NCI-H146 (cell line): ENCODE measurements around the gene TRIM34.
"Not testable (repeated sequence)": the region's sequence is repeated elsewhere in the genome, so short reads cannot be mapped to it uniquely, and the experiment has no call there.

Source experiments
- DNase-seq: peaks from one replicate; lab custom pipeline; 2025; lab: John Stamatoyannopoulos, UW

TRIM34 gene

GRCh38 chr11:5624489-5625279 lies at the start of gene TRIM34:
TSS of gene TRIM34 (plus strand) at chr11:5625001. CDS start at chr11:5632332, 7,331 bp downstream.
- no peak for DNase-seq

- DNase-seq = no peak
Measured at GRCh38 chr11:5575152-5575551, 49.6 kb upstream of the TRIM34 start.

- DNase-seq = no peak
Measured at GRCh38 chr11:5577101-5577500, 47.7 kb upstream of the TRIM34 start.

- no peak for DNase-seq
Measured at GRCh38 chr11:5580577-5580976, 44.2 kb upstream of the TRIM34 start, which contains the start of gene OR52B6. TSS of gene OR52B6 (plus strand) at chr11:5580877. CDS start at chr11:5580877, 0 bp downstream.

GRCh38 chr11:5581014-5581413 lies 43.8 kb upstream of the TRIM34 start:
- no peak for DNase-seq

- not testable (repeated sequence) for DNase-seq
Measured at GRCh38 chr11:5584458-5584857, 40.3 kb upstream of the TRIM34 start.

- DNase-seq = not testable (repeated sequence)
Measured at GRCh38 chr11:5589906-5590305, 34.9 kb upstream of the TRIM34 start.

GRCh38 chr11:5591613-5592012 lies 33.2 kb upstream of the TRIM34 start:
- DNase-seq = no peak

- no peak for DNase-seq
Measured at GRCh38 chr11:5592615-5593014, 32.2 kb upstream of the TRIM34 start.

- no peak for DNase-seq
Measured at GRCh38 chr11:5593146-5593545, 31.7 kb upstream of the TRIM34 start.

- DNase-seq = peak; percentile 9
Measured at GRCh38 chr11:5596607-5597201, 28.1 kb upstream of the TRIM34 start, which contains the start of gene TRIM6. TSS of gene TRIM6 (plus strand) at chr11:5596637. CDS start at chr11:5596898, 261 bp downstream.

- DNase-seq = no peak
Measured at GRCh38 chr11:5597953-5598352, 26.8 kb upstream of the TRIM34 start.

GRCh38 chr11:5600374-5600851 lies 24.4 kb upstream of the TRIM34 start:
- DNase-seq = peak; percentile 46

- DNase-seq = not testable (repeated sequence)
Measured at GRCh38 chr11:5602791-5603190, 22.0 kb upstream of the TRIM34 start.

- DNase-seq = no peak
Measured at GRCh38 chr11:5603326-5603725, 21.5 kb upstream of the TRIM34 start.

GRCh38 chr11:5604896-5605295 lies 19.9 kb upstream of the TRIM34 start:
- DNase-seq = no peak

- DNase-seq = no peak
Measured at GRCh38 chr11:5605849-5606248, 19.0 kb upstream of the TRIM34 start.

GRCh38 chr11:5608808-5609207 lies 16.0 kb upstream of the TRIM34 start:
- no peak for DNase-seq

- DNase-seq = no peak
Measured at GRCh38 chr11:5610446-5610845, 14.4 kb upstream of the TRIM34 start.

GRCh38 chr11:5611627-5612026 lies 13.2 kb upstream of the TRIM34 start:
- DNase-seq = no peak

- no peak for DNase-seq
Measured at GRCh38 chr11:5618807-5619206, 6.0 kb upstream of the TRIM34 start.

- peak; percentile 11 for DNase-seq
Measured at GRCh38 chr11:5620651-5621521, 3.9 kb upstream of the TRIM34 start.
